GM12874 (cell line): ENCODE data around the gene PRKCD.
A peak's percentile ranks its signal among the peaks of the same experiment; 100 is the strongest.

Experiments used
- TF ChIP-seq, protein P1 (sequence below): IDR thresholded peaks from 2 replicates; pipeline ENCODE4 v1.5.1; 2011; ENCODE audit warnings: low read depth, mild to moderate bottlenecking, control low read depth, low read length, moderate library complexity; ENCODE audit not compliant: insufficient read depth

Gene PRKCD

GRCh38 chr3:53169045-53169831 lies 8.2 kb downstream of the PRKCD start:
- TF ChIP-seq, protein P1, sequence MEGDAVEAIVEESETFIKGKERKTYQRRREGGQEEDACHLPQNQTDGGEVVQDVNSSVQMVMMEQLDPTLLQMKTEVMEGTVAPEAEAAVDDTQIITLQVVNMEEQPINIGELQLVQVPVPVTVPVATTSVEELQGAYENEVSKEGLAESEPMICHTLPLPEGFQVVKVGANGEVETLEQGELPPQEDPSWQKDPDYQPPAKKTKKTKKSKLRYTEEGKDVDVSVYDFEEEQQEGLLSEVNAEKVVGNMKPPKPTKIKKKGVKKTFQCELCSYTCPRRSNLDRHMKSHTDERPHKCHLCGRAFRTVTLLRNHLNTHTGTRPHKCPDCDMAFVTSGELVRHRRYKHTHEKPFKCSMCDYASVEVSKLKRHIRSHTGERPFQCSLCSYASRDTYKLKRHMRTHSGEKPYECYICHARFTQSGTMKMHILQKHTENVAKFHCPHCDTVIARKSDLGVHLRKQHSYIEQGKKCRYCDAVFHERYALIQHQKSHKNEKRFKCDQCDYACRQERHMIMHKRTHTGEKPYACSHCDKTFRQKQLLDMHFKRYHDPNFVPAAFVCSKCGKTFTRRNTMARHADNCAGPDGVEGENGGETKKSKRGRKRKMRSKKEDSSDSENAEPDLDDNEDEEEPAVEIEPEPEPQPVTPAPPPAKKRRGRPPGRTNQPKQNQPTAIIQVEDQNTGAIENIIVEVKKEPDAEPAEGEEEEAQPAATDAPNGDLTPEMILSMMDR = no peak

DNA sequence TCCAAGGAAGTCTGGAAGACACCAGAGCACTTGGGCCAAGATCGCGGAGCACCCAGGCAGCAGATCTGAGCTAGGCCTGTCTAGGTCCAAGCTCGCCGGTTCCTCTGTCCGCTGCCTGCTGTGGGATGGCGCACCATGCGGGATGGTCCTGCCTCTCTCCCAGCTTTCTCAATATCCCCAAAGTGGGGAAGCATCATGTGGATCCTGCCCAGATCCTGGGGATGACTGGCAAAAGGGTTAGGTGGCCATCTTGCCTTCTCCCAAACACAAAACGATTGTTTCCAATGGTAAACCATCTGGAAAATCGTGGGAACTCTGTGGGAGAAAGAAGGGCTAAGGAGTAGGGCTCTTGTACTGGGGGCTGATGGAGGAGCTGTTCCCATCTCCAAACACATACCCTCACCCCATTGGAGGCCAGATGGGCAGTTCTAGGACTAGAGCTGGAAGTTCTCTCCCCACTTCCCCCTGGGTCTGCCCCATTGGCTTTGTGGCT lies 8.9 kb downstream of the PRKCD start:
- TF ChIP-seq, protein P1 = no peak

- TF ChIP-seq, protein P1 = no peak
Measured at GRCh38 chr3:53170325-53171063, 9.5 kb downstream of the PRKCD start.

- TF ChIP-seq, protein P1 = no peak
Measured at GRCh38 chr3:53171064-53171418, 10.0 kb downstream of the PRKCD start.

DNA sequence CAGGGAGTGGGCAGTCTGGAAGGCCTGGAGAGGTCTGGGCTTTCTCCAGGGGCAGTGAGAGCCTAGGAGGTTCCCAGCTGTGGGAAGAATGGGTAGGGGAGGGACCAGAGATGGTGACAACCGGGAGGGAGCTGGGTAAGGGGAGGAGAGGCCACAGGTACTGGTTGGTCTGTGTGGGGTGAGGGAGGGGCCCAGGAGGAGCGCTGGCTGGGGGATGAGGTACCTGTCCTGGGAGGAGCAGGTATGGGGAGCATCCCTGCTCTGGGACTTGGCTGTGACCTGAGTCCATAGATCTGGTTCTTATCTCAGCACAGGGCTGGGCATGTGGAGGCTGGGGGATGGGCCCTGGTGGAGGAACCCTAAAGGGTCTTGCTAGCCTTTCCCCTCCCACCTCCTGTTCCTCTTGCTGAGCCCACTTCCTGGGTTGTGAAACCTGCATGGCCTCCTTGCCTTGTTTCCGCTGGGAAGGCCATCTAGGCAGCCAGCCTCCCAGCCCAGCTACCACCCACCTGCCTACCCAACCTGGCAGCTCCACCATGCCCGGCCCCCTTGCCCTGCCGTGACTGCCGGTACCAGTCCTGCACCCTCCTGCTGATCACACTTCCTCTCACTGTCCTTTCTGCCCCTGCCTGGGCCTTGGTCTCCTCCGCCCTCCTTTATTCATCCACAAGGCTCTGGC lies 11.0 kb downstream of the PRKCD start:
- TF ChIP-seq, protein P1 = no peak

DNA sequence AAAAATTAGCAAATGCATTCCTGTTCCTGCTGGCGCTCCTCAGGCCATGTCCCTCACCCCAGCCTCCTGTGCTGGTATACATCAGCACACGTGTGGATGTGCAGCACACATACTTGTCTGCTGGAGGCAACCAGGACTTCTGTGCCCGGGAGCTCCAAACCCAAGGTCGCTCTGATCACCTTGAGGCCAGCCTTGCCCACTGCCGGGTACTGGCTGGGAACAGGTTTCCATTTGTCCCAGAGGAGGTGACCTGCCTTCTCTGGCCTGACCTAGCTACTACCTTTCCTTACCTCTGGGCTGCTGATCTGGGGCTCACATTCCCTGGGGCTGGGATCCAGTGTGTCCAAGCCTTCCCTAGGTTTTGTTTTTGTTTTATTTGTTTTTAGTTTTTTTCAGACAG lies 12.1 kb downstream of the PRKCD start:
- TF ChIP-seq, protein P1 = no peak

DNA sequence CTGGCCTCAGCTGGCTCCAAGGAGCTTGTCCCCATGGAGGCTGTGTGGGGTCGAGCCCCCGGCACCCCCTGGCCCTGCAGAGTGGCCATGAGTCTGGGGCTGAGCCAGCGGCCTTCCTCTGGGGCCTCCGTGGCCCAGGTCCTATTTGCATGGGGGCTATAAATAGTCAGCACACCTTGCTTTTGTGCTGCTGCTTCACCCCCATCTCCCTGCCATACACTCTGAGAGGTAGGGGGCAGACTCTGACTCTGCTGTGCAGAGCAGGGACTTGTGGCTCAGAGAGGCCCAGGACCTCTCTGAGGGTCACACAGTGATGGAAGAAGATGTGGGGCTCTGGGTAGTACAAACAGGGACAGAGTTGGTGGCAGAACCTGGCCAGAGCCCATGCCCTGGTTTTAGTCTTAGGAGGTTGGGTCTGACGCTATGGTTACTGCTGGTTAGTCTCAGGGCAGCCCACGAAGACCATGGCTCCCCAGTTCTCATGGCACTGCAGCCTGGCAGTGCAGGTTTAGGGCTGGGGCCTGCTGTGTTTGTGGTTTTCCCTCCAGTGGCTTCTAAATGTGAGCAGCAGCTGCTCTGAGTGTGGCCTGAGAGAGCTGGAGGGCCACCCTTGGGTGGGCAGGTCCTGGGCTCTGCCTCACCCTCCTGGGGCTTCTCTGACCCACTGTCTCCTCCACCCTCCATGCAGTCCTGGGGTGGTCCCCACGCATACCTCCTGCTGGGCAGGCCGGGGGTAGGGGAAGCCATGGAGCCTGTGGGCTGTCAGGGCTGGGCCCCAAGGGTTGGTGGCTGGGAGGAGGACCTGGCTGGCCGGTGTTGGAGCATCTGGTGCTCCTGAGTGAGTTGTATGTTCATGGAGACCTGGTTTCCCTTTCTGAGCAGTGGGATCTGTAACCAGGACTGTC lies 13.6 kb downstream of the PRKCD start:
- TF ChIP-seq, protein P1 = peak; percentile 40
